ENCODE data around the gene FCGR2B. TPM values are rescaled to one million over a fixed set of nuclear protein-coding genes. Genes with fewer than 3 reads are reported as not detected.
"Not testable (repeated sequence)": the region's sequence is repeated elsewhere in the genome, so short reads cannot be mapped to it uniquely, and the experiment has no call there.

The FCGR2B gene
- total RNA-seq, 1 experiment from 2014 or later, result not detected

DNA sequence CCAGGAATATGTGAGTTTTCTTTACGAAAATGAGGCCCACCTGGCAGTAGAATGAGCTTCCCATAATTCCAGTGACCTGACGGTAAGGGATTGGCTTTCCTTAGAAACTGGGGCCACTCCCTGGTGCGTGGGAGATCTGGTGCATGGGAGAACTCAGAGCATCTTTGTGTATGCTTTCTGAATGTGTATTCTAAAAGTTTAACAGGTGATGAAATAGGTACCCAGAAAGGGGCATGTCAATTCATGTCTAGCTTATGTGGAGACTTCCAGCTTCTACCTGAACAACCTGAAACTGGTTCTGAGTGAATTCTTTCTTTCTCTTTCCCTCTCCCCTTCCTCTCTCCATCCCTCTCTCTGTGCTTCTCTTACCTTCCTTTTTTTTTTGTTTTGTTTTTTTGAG, 28.9 kb downstream of the FCGR2B start:
- no peak overlapping the region for H3K9ac ChIP-seq (ENCODE audit: low read length)
- no peaks in the 10 kb centered on the region for H3K4me1 ChIP-seq (ENCODE audit: control insufficient read depth in 1 of 2, insufficient read depth in 2 of 2, low read length in 2 of 2)
- H2AFZ ChIP-seq (ENCODE audit: low read depth, low read length, poor library complexity, severe bottlenecking), result peak overlapping the region; percentile 16
- H3K36me3 ChIP-seq (ENCODE audit: control insufficient read depth in 1 of 2, insufficient read depth in 2 of 2, low read length in 2 of 2), result no peaks in the 10 kb centered on the region
- no peaks in the 10 kb centered on the region for H3K79me2 ChIP-seq (ENCODE audit: insufficient read depth, low read length)
- BruUV-seq (replicated peaks), result no TSS peak
- CTCF ChIA-PET, result no interaction called here
- H3K4me3 ChIP-seq (replicated peaks in 1 of 2; ENCODE audit: low read depth in 1 of 2, low read length in 2 of 2), result no peak overlapping the region
- intact Hi-C loops (cut with micrococcal nuclease), result no loop called here
- TF ChIP-seq, protein P1, sequence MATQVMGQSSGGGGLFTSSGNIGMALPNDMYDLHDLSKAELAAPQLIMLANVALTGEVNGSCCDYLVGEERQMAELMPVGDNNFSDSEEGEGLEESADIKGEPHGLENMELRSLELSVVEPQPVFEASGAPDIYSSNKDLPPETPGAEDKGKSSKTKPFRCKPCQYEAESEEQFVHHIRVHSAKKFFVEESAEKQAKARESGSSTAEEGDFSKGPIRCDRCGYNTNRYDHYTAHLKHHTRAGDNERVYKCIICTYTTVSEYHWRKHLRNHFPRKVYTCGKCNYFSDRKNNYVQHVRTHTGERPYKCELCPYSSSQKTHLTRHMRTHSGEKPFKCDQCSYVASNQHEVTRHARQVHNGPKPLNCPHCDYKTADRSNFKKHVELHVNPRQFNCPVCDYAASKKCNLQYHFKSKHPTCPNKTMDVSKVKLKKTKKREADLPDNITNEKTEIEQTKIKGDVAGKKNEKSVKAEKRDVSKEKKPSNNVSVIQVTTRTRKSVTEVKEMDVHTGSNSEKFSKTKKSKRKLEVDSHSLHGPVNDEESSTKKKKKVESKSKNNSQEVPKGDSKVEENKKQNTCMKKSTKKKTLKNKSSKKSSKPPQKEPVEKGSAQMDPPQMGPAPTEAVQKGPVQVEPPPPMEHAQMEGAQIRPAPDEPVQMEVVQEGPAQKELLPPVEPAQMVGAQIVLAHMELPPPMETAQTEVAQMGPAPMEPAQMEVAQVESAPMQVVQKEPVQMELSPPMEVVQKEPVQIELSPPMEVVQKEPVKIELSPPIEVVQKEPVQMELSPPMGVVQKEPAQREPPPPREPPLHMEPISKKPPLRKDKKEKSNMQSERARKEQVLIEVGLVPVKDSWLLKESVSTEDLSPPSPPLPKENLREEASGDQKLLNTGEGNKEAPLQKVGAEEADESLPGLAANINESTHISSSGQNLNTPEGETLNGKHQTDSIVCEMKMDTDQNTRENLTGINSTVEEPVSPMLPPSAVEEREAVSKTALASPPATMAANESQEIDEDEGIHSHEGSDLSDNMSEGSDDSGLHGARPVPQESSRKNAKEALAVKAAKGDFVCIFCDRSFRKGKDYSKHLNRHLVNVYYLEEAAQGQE (IDR thresholded peaks at IDR 0.05; ENCODE audit: low read depth), result no peak
- no peak for TF ChIP-seq FOSL1 (IDR thresholded peaks at IDR 0.05; ENCODE audit: low read depth)
- TF ChIP-seq ZFX (IDR thresholded peaks at IDR 0.05), result no peak
- TF ChIP-seq, protein P2, sequence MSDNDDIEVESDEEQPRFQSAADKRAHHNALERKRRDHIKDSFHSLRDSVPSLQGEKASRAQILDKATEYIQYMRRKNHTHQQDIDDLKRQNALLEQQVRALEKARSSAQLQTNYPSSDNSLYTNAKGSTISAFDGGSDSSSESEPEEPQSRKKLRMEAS (IDR thresholded peaks at IDR 0.05), result no peak
- TF ChIP-seq SIN3A (IDR thresholded peaks at IDR 0.05; ENCODE audit: low read depth), result no peak
- TF ChIP-seq, protein P3, sequence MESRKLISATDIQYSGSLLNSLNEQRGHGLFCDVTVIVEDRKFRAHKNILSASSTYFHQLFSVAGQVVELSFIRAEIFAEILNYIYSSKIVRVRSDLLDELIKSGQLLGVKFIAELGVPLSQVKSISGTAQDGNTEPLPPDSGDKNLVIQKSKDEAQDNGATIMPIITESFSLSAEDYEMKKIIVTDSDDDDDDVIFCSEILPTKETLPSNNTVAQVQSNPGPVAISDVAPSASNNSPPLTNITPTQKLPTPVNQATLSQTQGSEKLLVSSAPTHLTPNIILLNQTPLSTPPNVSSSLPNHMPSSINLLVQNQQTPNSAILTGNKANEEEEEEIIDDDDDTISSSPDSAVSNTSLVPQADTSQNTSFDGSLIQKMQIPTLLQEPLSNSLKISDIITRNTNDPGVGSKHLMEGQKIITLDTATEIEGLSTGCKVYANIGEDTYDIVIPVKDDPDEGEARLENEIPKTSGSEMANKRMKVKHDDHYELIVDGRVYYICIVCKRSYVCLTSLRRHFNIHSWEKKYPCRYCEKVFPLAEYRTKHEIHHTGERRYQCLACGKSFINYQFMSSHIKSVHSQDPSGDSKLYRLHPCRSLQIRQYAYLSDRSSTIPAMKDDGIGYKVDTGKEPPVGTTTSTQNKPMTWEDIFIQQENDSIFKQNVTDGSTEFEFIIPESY (IDR thresholded peaks at IDR 0.05; ENCODE audit: extremely low read depth, insufficient replicate concordance, low read length), result no peak
- TF ChIP-seq TCF7L2 (IDR thresholded peaks at IDR 0.05; ENCODE audit: borderline replicate concordance, extremely low read depth, insufficient read depth, insufficient read length), result no peak
- TF ChIP-seq, protein P4, sequence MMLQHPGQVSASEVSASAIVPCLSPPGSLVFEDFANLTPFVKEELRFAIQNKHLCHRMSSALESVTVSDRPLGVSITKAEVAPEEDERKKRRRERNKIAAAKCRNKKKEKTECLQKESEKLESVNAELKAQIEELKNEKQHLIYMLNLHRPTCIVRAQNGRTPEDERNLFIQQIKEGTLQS (IDR thresholded peaks at IDR 0.05), result no peak
- no peak for TF ChIP-seq POLR2AphosphoS5 (IDR thresholded peaks at IDR 0.05; ENCODE audit: low read depth, low read length)
- TF ChIP-seq RAD21 (IDR thresholded peaks at IDR 0.05; ENCODE audit: low read depth), result no peak
- TF ChIP-seq ZNF274 (IDR thresholded peaks at IDR 0.05; ENCODE audit: low read depth, low read length), result no peak
- TF ChIP-seq SRF (IDR thresholded peaks at IDR 0.05; ENCODE audit: low read depth), result no peak
- TF ChIP-seq CEBPB (IDR thresholded peaks at IDR 0.05; ENCODE audit: low read depth), result no peak
- no peak for TF ChIP-seq ELF1 (IDR thresholded peaks at IDR 0.05; ENCODE audit: borderline replicate concordance, low read depth)
- no peak for TF ChIP-seq POLR2A (IDR thresholded peaks at IDR 0.05; ENCODE audit: borderline replicate concordance, extremely low read depth, insufficient read depth, insufficient read length)
- TF ChIP-seq EZH2 (IDR thresholded peaks at IDR 0.05), result no peak
- no peaks in the 10 kb centered on the region for H4K20me1 ChIP-seq (ENCODE audit: insufficient read depth)
- H3K27ac ChIP-seq (ENCODE audit: low read depth, low read length), result no peak overlapping the region
- RAD21 ChIA-PET (ENCODE audit: low non-redundant PET in 1 of 2, low total read pairs in 2 of 2, uncharacterized antibody in 2 of 2, unreplicated experiment in 2 of 2), result no interaction called here
- no peaks in the 10 kb centered on the region for H3K9me3 ChIP-seq (ENCODE audit: control insufficient read depth in 1 of 2, insufficient read depth in 1 of 2, low read depth in 1 of 2, low read length in 2 of 2)
- POLR2A ChIA-PET, result no interaction called here
- no peak overlapping the region for H3K4me2 ChIP-seq (ENCODE audit: low read length)
- ATAC-seq (no peak), DNase-seq (ENCODE audit: low read depth, low spot score) (no peak)
- H3K27me3 ChIP-seq (ENCODE audit: insufficient read depth, low read length), result no peaks in the 10 kb centered on the region
- no peaks in the 10 kb centered on the region for H3K9me2 ChIP-seq (ENCODE audit: insufficient read depth)

DNA sequence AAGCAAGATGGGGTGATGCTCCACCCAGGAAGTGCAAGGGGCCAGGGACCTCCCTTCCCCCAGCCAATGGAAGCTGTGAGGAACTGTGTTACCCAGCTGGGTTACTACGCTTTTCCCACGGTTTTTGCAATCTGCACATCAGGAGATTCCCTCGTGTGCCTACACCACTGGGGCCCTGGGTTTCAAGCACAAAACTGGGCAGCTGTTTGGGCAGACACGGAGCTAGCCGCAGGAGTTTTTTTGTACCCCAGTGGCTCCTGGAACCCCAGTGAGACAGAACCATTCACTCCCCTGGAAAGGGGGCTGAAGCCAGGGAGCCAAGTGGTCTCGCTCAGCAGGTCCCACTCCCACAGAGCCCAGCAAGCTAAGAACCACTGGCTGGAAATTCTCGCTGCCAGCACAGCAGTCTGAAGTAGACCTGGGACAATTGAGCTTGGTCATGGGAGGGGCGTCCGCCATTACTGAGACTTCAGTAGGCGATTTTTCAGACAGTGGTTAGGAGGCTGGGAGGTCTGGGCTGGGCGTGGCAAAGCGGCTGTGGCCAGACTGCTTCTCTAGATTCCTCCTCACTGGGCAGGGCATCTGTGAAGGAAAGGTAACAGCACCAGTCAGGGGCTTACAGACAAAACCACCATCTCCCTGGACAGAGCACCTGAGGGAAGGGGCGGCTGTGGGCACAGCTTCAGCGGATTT, 30.2 kb downstream of the FCGR2B start:
- BruUV-seq (replicated peaks); ATAC-seq; H3K4me1 ChIP-seq (ENCODE audit: control insufficient read depth in 1 of 2, insufficient read depth in 2 of 2, low read length in 2 of 2); H4K20me1 ChIP-seq (ENCODE audit: insufficient read depth); H3K4me3 ChIP-seq (replicated peaks in 1 of 2; ENCODE audit: low read depth in 1 of 2, low read length in 2 of 2); H3K4me2 ChIP-seq (ENCODE audit: low read length); H3K27me3 ChIP-seq (ENCODE audit: insufficient read depth, low read length); RAD21 ChIA-PET (ENCODE audit: low non-redundant PET in 1 of 2, low total read pairs in 2 of 2, uncharacterized antibody in 2 of 2, unreplicated experiment in 2 of 2); POLR2A ChIA-PET; DNase-seq (ENCODE audit: low read depth, low spot score); H3K9me2 ChIP-seq (ENCODE audit: insufficient read depth); intact Hi-C loops (cut with micrococcal nuclease); H2AFZ ChIP-seq (ENCODE audit: low read depth, low read length, poor library complexity, severe bottlenecking); H3K9ac ChIP-seq (ENCODE audit: low read length); H3K79me2 ChIP-seq (ENCODE audit: insufficient read depth, low read length); H3K9me3 ChIP-seq (ENCODE audit: control insufficient read depth in 1 of 2, insufficient read depth in 1 of 2, low read depth in 1 of 2, low read length in 2 of 2); H3K36me3 ChIP-seq (ENCODE audit: control insufficient read depth in 1 of 2, insufficient read depth in 2 of 2, low read length in 2 of 2); H3K27ac ChIP-seq (ENCODE audit: low read depth, low read length); CTCF ChIA-PET: not testable (repeated sequence)
